Measurements from ENCODE around the gene MIER1.
"Not testable (repeated sequence)": the region's sequence is repeated elsewhere in the genome, so short reads cannot be mapped to it uniquely, and the experiment has no call there.

MIER1 gene

DNA sequence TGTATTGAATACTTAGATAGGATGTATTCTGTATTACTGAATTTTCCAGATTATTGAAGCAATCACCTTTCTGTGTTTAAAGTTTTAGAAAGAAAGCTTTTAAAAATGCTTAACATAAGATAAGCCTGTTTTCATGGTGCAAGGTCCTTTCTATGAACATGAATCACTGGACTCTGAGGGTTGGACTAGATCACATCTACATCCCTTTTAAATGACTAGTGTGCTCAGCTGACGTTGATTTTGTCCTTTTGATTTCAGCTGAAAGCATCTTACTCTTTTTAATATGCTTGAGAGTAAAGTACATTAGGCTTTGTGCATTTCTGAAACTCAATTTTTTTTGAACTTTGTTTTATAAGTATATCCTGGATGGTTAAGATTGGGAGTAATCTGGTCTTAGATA is 16.2 kb downstream of the MIER1 start:
- peak; percentile 52 for DNase-seq

DNA sequence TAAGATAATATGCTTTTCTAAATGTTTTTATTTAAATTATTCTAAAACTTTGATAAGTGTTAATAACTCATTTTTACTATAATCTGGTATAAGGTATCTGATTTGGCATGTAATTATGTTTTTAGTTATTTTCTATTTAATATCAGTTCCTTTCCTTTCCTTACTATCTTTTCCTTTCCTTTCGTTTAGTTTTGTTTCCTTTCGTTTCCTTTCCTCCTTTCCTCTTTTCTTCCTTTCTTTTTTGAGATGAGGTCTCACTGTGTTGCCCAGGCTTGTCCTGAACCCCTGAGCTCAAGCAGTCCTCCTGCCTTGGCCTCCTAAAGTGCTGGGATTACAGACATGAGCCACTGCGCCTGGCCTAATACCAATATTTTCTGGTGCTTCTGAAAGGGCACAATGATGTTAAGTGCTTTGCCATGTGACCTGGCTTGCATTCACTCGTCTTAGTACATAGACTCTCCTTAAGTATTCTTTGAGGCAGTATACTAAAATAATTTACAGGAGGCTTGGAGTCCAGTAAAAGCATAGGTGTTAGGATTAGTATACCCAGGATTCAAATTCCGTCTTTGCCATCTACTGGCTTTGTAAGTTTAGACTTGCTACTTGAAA is 18.7 kb downstream of the MIER1 start:
- DNase-seq: no peak

DNA sequence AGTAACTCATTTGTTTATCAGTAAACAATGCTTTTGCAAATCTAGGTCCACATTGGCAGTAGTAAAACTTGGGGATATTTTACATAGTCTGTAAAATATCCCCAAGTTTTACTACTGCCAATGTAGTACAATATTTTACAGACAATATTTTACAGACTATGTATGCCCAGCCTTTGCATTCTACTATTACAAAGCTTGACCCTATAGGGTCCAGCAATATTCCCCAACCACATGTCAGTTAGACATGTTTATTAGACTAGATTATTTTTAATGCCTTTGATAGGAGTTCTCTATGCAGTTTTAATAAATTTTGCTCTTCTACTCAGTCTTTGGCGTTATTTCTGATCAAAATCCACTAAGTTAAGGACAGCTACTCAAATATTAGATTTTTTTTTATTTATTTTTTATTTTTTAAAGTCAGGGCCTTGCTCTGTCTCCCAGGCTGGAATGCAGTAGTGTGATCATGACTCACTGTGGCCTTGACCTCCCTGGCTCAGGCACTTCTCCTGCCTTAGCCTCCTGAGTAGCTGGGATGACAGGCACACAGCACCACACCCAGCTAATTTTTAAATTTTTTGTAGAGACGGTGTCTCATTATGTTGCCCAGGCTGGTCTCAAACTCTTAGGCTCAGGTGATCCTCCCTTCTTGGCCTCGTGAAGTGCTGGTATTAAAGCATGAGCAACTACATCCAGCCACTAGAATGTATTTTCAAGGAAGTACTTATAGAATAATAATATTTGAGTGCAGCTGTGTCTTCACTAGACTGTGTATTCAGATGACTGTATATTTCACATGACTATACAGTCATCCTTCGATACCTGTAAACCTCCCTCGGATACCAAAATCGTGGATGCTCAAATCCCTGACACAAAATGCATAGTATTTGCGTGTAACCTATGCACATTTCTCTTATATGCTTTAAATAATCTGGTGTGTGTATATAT is 19.8 kb downstream of the MIER1 start:
- DNase-seq: peak; percentile 90

DNA sequence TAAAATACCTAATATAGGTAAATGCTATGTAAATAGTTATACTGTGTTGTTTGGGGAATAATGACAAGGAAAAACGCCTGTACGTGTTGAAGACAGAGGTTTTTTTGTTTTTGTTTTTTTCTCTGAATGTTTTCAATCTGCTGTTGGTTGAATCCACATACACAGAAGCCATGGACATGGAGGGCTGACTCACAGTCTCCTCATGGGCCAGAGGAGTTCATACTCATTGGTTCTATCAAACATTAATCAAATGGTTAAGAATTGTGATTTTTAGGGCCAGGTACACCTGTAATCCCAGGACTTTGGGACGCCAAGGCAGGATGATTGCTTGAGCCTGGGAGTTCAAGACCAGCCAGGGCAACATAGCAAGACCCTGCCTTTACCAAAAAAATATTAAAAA is 20.5 kb downstream of the MIER1 start:
- no peak for DNase-seq

DNA sequence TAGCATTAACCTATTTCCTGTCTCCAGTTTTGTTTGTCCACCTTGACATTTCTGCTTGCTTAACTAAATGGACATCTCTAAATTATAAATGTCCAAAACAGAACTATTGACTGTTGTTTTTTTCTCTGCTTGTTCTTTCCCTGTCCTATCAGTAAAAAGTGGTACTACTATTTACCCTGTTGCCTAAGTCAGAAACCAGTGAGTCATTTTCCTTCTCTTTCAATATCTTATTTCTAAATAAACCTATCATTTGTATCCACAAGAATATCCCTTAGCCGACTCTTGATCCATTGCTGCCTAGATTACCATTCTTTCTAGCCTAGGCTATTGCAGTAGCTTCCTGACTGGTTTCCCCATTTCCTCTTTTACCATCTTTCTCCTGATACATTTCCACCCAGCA is 22.5 kb downstream of the MIER1 start:
- no peak for DNase-seq

DNA sequence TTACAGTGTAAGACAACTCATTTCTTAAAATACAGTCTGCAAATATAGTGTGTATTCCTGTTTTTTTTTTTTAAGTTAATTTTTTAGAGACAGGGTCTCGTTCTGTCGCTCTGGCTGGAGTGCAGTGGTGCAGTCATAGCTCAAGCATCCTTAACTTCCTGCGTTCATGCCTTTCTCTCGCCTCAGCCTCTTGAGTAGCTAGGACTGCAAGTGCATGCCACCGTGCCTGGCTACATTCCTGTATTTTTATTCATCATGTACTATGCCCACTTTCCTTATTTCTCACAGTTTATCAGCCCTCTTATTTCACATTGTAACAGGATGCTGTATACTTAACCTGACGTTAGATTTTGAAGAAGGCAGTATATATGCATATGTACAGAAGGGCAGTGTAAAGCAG is 26.7 kb downstream of the MIER1 start:
- peak; percentile 95 for DNase-seq

DNA sequence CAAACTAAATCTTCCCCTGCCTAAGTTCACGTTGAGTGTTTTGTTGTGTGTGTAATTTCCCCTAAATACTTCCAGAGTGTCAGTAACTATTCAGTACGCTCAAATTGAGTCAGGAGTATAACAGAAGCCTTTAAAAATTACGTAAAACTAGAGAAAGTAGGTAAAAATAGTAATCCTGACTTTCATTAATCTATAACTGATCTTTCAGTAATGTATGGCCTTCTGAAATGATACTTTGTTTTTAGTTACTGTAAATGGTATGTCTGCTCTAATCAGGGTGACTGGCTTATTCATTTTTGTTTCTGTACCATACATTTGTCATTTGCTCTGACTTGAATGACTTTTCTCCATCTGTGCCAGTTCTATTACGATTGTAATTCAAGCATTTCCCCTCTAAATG is 29.4 kb downstream of the MIER1 start:
- DNase-seq: no peak

DNA sequence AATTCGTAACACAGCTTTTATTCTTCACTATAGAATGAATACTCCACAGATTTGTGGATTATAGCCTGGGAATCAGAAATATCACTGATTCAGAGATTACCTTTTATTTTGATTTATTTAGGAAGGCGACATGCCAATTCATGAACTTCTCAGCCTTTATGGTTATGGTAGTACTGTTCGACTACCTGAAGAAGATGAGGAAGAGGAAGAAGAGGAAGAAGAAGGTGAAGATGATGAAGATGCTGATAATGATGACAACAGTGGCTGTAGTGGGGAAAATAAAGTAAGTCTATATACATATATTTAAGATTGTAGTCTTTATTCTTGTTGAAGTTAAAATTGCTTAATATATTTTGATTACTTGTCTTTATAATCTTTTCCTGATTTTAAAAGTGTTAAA is 33.1 kb downstream of the MIER1 start:
- no peak for DNase-seq

DNA sequence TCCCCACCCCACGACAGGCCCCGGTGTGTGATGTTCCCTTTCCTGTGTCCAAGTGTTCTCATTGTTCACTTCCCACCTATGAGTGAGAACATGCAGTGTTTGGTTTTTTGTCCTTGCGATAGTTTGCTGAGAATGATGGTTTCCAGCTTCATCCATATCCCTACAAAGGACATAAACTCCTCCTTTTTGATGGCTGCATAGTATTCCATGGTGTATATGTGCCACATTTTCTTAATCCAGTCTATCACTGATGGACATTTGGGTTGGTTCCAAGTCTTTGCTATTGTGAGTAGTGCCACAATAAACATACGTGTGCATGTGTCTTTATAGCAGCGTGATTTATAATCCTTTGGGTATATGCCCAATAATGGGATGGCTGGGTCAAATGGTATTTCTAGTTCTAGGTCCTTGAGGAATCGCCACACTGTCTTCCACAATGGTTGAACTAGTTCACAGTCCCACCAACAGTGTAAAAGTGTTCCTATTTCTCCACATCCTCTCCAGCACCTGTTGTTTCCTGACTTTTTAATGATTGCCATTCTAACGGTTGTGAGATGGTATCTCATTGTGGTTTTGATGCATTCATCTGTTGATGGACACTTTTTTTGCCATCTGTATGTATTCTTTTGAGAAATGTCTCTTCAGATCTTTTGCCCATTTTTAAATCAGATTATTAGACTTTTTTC is 41.5 kb downstream of the MIER1 start:
- not testable (repeated sequence) for DNase-seq

DNA sequence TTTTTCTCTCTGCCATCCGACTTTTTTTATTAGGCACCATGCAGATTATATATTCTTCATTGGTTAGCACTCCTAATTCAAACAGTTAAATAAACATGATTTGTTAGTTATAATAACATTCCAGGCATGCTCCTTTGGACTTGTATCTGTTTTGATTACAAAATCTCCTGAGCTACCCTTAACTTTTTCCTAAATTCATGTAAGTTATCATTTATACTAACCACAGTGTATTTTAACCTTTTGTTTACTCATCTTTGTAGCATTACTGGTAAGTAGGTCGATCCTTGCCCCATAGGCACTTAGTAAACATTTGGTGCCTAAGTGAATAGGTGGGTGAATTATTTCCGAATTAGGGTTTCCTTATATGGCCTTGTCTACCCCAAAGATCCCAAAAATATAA is 43.8 kb downstream of the MIER1 start:
- no peak for DNase-seq

DNA sequence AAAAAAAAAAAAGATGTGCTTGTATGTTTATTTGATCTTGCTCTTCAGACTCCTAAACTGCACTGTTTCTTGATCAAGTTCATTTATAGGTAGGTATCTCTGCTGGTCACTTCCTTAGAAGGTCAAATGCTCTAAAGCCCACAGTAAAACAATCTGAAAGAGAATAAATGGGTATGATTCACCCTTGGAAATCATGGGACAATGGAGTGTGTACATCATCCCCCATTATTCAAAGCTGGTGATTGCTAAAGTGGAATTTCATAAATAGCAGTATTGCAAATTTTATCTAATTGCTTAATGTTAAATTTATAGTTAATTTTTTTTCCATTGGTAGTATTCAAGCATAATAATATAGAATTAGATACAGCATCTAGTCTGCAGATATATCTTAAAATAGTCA is 53.4 kb downstream of the MIER1 start:
- DNase-seq: no peak

DNA sequence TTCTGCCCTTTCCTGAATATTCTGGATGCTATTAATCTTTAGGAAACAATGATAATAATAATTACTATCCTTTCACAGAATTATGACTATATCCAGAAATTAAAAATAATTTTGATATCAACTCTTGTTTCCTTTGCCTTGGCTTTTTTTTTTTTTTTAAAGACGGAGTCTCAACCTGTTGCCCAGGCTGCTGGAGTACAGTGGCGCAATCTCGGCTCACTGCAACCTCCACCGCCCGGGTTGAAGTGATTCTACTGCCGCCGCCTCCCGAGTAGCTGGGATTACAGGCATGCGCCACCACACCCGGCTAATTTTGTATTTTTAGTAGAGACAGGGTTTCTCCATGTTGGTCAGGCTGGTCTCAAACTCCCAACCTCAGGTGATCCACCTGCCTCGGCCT is 54.8 kb downstream of the MIER1 start:
- not testable (repeated sequence) for DNase-seq

DNA sequence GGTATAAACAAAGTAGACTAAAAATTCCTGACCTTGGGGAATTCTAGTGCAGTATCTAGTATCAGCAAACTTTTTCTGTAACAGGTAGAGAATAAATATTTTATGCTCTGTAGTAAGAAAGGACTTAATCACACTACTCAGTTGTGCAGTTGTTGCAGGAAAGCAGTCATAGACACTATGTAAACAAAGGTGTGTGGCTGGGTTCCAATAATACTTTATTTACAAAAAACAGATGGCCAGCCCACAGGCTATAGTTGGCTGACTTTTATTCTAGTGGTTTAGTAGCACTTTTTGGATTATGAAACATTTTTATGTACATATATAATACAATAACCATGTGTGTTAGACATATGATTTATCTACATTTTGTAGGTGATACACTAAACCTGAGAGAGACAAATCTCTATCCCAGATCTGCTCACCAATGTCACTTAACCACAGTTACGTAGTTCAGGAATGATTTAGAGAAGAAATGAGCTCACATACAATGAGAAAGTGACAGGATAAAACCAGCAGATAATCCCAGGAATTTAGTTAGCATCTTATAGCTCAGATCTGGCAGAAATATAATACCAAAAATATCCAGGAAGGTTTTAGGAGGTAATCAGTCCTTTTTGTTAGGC is 56.1 kb downstream of the MIER1 start:
- no peak for DNase-seq

DNA sequence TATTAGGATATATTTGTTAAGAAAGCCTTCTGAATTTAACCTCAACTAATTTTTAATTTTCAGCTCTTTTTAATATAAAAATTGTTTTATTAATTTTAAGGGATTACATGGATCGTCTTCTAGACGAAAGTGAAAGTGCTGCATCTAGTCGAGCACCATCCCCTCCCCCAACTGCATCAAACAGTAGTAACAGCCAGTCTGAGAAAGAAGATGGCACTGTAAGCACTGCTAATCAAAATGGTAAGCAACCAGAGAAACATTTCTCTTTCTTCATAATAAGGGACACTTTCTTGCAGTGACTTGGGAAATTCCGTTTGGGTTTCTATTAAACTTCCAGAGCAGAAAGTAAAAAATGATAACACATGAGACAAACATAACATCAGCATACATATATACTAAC is 56.9 kb downstream of the MIER1 start:
- no peak for DNase-seq

DNA sequence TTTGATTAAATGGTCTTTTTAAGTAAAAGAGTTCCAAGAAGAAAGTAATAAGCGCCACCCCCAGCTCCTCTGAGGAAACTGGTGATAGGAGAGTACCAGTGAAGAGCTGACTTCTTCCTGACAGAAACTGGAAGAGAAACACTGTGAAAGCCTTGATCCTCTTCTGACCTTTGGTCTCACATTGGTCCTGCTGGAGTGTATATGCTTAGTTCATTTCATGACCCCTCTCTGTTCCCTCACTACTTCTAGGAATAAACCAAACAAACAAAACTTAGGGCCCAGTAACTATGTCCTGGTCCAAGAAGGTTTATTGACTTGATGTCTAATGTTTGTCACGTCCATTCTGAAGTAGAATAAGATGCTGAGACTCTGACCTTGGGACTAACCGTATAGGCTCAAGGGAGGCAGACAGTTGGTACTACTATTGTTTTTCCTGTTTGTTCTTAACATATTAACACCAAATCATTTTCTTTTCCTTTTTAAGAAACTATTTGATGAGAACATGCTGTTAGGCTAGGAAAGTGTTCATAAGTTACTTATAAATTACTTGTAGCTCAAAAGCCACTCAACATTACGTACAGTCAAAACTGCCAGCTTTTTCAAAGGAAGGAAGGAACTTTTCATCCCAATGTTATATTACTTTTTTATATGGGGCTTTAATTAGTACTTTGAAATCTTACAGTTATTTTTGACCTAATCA is 57.9 kb downstream of the MIER1 start:
- DNase-seq: no peak

DNA sequence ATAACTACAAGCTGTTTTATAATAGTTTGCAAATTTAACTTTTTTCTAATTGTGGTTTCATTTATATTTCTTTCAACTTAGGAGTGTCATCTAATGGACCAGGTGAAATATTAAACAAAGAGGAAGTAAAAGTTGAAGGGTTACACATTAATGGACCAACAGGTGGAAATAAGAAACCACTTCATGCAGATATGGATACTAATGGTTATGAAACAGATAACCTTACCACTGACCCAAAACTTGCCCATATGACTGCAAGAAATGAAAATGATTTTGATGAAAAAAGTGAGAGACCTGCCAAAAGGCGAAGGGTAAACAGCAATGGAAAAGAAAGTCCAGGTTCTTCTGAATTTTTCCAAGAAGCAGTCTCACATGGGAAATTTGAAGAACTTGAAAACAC is 59.7 kb downstream of the MIER1 start:
- no peak for DNase-seq

DNA sequence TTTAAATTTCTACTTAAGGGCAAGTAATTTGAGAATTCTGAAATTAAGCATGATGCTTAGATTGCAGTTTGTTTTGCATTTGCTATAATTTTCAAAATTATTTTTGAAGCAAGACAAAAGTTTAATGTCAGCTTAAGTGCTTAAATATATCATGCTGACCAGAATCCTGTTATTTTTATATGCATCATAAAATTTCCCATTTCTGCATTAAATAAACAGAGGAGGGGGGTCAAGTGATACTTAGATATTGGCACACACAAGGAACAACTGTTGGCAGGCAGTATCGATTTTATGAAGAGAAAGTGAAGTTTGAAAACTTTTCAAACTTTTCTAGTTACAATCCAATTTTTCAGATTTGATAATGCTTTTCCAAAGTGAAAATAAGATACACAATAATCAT is 61.0 kb downstream of the MIER1 start:
- no peak for DNase-seq

DNA sequence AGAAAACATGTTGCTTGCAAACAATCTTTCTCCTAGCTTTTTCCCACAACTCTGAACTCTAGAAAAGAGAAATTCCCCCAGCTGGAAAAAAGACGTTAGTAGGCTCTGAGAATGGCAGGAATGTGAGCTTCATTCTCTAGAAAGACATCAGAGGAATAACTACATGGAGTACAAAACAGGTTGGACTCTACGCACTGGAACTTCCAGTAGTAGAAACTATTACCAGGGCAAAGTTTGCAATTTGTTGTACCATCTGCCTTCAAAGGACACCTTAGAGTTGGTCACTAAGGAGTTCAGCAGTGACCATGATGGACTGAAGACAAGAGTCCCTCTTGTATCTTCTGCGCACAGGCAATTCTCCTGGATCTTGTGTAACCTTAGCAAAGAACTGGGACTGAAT is 68.3 kb downstream of the MIER1 start:
- no peak for DNase-seq

DNA sequence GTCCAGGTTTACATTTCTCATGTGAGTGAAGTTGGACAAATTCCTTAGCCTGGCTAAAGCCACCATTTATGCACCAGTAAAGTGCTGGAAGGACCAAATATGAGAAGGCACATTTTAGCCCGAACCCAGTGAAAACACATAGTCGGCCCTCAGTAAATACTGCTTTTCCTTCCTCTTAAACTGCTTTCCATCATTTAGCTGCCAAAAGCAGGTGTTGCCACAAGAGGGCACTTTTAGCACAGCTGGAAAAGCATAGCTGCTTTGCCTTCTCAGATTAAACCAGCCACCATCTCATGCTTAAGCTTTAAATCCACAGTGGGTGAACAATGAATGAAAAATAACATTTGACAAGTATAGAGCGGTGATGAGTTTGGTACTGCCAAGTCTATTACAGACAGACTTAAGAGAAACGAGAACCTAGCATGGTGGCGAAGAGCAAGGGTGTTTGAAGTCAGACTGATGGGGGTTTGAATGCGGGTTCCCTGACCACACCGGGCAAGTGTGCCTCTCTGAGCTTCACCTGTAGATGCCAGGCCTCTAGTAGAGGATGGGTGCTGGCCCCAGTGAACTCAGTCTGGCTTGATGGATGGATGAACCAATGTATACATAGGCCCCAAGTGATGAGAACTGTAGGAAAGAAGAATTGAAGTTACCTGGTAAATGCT is 71.4 kb downstream of the MIER1 start:
- DNase-seq: peak; percentile 66

DNA sequence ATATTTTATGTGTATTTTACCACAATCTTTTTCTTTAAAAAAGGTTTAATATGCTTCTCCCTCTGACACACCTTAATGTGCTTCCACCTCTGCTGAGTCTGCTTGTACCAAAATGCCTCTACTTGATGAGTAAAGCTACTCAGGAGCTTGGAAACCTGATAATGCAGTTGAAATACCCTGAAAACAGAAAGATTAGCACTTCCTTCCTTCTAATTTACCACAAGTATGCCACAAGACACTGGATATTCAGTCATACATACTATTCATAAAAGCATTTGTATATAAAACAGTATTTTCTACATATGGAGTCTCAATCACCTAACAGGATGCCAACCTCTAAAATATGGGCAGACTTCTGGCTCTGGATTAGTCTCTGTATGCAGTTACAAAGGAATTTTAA is 74.2 kb downstream of the MIER1 start:
- no peak for DNase-seq

DNA sequence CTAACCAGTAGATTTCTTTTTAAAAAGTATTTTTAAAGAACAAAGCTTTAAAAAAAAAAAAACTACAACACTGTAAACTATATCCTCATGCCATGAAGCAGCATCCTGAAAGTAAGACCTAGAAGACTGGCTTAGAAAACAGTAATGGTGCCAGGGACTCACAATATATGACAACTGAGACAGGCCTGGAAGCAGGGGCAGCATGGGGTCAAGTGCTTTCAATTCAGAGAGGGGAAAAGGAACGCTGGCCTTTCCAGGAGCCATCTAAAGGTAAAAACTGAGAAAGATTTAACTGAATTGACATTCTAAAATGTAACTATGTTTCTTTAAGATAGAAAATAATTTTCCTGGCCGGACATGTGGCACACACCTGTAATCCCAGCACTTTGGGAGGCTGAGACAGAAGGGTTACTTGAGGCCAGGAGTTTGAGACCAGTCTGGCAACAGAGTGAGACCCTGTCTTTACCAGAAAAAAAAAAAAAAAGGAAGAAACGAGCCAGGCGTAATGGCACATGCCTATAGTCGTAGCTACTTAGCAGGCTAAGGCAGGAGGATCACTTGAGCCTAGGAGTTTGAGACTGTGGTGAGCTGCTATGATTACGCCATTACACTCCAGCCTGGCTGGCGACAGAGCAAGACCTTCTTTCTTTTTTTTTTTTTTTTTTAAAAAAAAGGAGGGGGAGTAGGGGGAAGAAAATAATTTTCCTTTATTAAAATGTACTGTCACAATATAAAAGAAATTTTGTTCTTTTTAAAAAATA is 75.0 kb downstream of the MIER1 start:
- no peak for DNase-seq
